Measurements from ENCODE around the gene POC1B. TPM values are rescaled to one million over a fixed set of nuclear protein-coding genes. Genes with fewer than 3 reads are reported as not detected.

The POC1B gene
- total RNA-seq, 1 experiment from 2014 or later, result 13.6 TPM

DNA sequence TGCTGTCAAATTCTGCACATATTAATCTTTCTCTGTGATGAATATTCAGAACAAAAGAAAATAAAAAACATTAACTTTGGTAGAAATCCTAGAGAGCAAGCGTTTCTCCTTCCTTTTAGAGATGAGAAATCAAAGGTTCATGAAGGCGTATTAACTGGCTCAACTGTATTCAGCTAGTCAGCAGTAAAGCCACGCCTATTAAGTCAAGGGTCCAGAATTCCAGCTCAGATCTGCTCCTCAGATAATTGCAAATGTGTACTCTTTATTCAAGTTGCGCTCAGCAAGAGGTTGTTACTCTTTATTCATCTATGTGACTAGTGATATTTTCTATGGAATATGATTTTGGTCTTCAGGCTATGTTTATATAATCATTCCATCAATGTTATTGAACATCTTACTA, 13.1 kb upstream of the POC1B start:
- DNase-seq, result no peak
- no peak overlapping the region for H2AFZ ChIP-seq
- no peak overlapping the region for H3K4me3 ChIP-seq
- ChIA-PET POLR2A (ENCODE audit: unreplicated experiment) (interaction anchor here (0.6 kb wide), 1 partner anchor 495 kb away, joined by 3 read pairs; no protein-coding TSS in a partner anchor), CTCF (no interaction called here)
- BruUV-seq (replicated peaks), result no TSS peak
- H3K9me2 ChIP-seq (ENCODE audit: insufficient read depth), result no peaks in the 10 kb centered on the region
- no peaks in the 10 kb centered on the region for H3K27me3 ChIP-seq (ENCODE audit: insufficient read depth, low read depth)
- H4K20me1 ChIP-seq (ENCODE audit: insufficient read depth), result no peaks in the 10 kb centered on the region
- no peaks in the 10 kb centered on the region for H3K9me3 ChIP-seq (ENCODE audit: insufficient read depth, low read depth)
- H3K79me2 ChIP-seq (ENCODE audit: low read depth), result no peaks in the 10 kb centered on the region
- intact Hi-C loops (cut with micrococcal nuclease; ENCODE audit: unreplicated experiment), result no loop called here
- TF ChIP-seq EZH2 (IDR thresholded peaks at IDR 0.05; ENCODE audit: low read depth), result no peak
- TF ChIP-seq, protein P1, sequence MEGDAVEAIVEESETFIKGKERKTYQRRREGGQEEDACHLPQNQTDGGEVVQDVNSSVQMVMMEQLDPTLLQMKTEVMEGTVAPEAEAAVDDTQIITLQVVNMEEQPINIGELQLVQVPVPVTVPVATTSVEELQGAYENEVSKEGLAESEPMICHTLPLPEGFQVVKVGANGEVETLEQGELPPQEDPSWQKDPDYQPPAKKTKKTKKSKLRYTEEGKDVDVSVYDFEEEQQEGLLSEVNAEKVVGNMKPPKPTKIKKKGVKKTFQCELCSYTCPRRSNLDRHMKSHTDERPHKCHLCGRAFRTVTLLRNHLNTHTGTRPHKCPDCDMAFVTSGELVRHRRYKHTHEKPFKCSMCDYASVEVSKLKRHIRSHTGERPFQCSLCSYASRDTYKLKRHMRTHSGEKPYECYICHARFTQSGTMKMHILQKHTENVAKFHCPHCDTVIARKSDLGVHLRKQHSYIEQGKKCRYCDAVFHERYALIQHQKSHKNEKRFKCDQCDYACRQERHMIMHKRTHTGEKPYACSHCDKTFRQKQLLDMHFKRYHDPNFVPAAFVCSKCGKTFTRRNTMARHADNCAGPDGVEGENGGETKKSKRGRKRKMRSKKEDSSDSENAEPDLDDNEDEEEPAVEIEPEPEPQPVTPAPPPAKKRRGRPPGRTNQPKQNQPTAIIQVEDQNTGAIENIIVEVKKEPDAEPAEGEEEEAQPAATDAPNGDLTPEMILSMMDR (conservative IDR thresholded peaks at IDR 0.05), result no peak
- no peak overlapping the region for H3K27ac ChIP-seq
- no peaks in the 10 kb centered on the region for H3K36me3 ChIP-seq (ENCODE audit: low read depth)
- H3K4me1 ChIP-seq (replicated peaks; ENCODE audit: insufficient read depth), result no peaks in the 10 kb centered on the region
- no peaks in the 10 kb centered on the region for H3F3A ChIP-seq (ENCODE audit: insufficient read depth, low read depth)
- no peak overlapping the region for H3K4me2 ChIP-seq

- no peak overlapping the region for H3K4me2 ChIP-seq
- no peaks in the 10 kb centered on the region for H3K36me3 ChIP-seq (ENCODE audit: low read depth)
- TF ChIP-seq, protein P1 (conservative IDR thresholded peaks at IDR 0.05), result no peak
- no peak for TF ChIP-seq EZH2 (IDR thresholded peaks at IDR 0.05; ENCODE audit: low read depth)
- H3K4me1 ChIP-seq (replicated peaks; ENCODE audit: insufficient read depth), result no peaks in the 10 kb centered on the region
- no TSS peak for BruUV-seq (replicated peaks)
- H3F3A ChIP-seq (ENCODE audit: insufficient read depth, low read depth), result no peaks in the 10 kb centered on the region
- H3K9me2 ChIP-seq (ENCODE audit: insufficient read depth), result no peaks in the 10 kb centered on the region
- H3K9me3 ChIP-seq (ENCODE audit: insufficient read depth, low read depth), result no peaks in the 10 kb centered on the region
- no peaks in the 10 kb centered on the region for H3K79me2 ChIP-seq (ENCODE audit: low read depth)
- POLR2A ChIA-PET (ENCODE audit: unreplicated experiment), result no interaction called here
- H3K27ac ChIP-seq, result no peak overlapping the region
- no peak for DNase-seq
- no peaks in the 10 kb centered on the region for H4K20me1 ChIP-seq (ENCODE audit: insufficient read depth)
- intact Hi-C loops (cut with micrococcal nuclease; ENCODE audit: unreplicated experiment), result no loop called here
- H3K27me3 ChIP-seq (ENCODE audit: insufficient read depth, low read depth), result no peaks in the 10 kb centered on the region
- CTCF ChIA-PET, result no interaction called here
- H2AFZ ChIP-seq, result no peak overlapping the region
- H3K4me3 ChIP-seq, result no peak overlapping the region
Measured at GRCh38 chr12:89537389-89537788, 11.5 kb upstream of the POC1B start.

DNA sequence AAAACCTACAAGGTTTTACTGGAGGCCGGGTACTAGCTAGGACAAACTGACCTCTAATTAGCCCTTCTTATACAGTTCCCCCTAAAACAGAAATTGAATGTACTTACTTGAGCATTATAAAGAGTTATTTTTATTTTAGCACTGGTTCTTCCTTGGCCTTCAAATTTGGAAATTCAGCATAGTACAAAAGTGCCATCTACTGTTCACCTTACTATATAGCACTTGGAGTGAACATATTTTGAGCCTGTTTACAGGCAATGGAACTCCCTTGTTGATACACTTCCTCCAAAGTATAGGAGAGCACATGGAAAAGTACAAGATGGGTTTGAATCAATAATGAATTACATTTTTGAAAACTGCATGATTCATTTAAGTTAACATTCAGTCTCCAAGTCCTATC, 3.9 kb upstream of the POC1B start:
- POLR2A ChIA-PET (ENCODE audit: unreplicated experiment), result no interaction called here
- no peak overlapping the region for H3K4me2 ChIP-seq
- H3K9me2 ChIP-seq (ENCODE audit: insufficient read depth), result no peaks in the 10 kb centered on the region
- peak in 1 of 2 experiments; percentile 56 for DNase-seq
- peaks cover 8% of the 10 kb centered on the region for H3K4me1 ChIP-seq (replicated peaks; ENCODE audit: insufficient read depth)
- H2AFZ ChIP-seq, result no peak overlapping the region
- no peaks in the 10 kb centered on the region for H4K20me1 ChIP-seq (ENCODE audit: insufficient read depth)
- no TSS peak for BruUV-seq (replicated peaks)
- no peaks in the 10 kb centered on the region for H3K9me3 ChIP-seq (ENCODE audit: insufficient read depth, low read depth)
- no peaks in the 10 kb centered on the region for H3K36me3 ChIP-seq (ENCODE audit: low read depth)
- CTCF ChIA-PET, result no interaction called here
- H3K27ac ChIP-seq, result no peak overlapping the region
- no peaks in the 10 kb centered on the region for H3F3A ChIP-seq (ENCODE audit: insufficient read depth, low read depth)
- no peaks in the 10 kb centered on the region for H3K27me3 ChIP-seq (ENCODE audit: insufficient read depth, low read depth)
- TF ChIP-seq, protein P1 (conservative IDR thresholded peaks at IDR 0.05), result peak; percentile 69
- no peak for TF ChIP-seq EZH2 (IDR thresholded peaks at IDR 0.05; ENCODE audit: low read depth)
- 0 out of 2 replicates have a peak, but pooled peaks cover 4% of the 10 kb centered on the region for H3K79me2 ChIP-seq (ENCODE audit: low read depth)
- intact Hi-C loops (cut with micrococcal nuclease; ENCODE audit: unreplicated experiment), result loop anchor here (1.0 to 5.0 kb wide), 2 partner anchors 67 to 510 kb away; no protein-coding TSS in a partner anchor
- no peak overlapping the region for H3K4me3 ChIP-seq
